IMR-90 (cell line): ENCODE data around the gene SLC19A1. TPM values are rescaled to one million over a fixed set of nuclear protein-coding genes. Genes with fewer than 3 reads are reported as not detected.

Experiments
- ATAC-seq: fragments of 200-7000 bp; cut with Tn5 transposase; 2 replicates; pipeline ENCODE4 v1.9.1; 2020; ENCODE audit warnings: low read depth, mild to moderate bottlenecking, moderate library complexity
- BruUV-seq: library from RNA; stranded (reverse); fragments of 400-500 nt; replicated peaks from 2 replicates; lab custom pipeline; 2021; lab: Mats Ljungman, UMichigan
- CTCF ChIA-PET: fragments of 300-600 bp; formaldehyde crosslinking; extraction: SDS; loops from one replicate; lab custom pipeline; 2021; ENCODE audit warnings: antibody characterized with exemption; lab: Yijun Ruan, JAX
- POLR2A ChIA-PET: fragments of 300-600 bp; sonication (Branson Sonifier 250); formaldehyde crosslinking; loops from one replicate; lab custom pipeline; 2022; ENCODE audit warnings: antibody characterized with exemption; ENCODE audit not compliant: unreplicated experiment; lab: Charles Lee
- DNase-seq: peaks from one replicate; pipeline ENCODE4 v3.0.0; 2013
- H2AFZ ChIP-seq: replicated peaks from 2 replicates; pipeline ENCODE3; 2013; ENCODE audit warnings: low read length, mild to moderate bottlenecking; ENCODE audit not compliant: poor library complexity
- H2AK5ac ChIP-seq: 2 replicates; pipeline ENCODE4 v1.6.1; 2013; ENCODE audit warnings: low read depth, low read length, inconsistent platforms
- H2AK9ac ChIP-seq: replicated peaks from 2 replicates; pipeline ENCODE3; 2013; ENCODE audit warnings: mild to moderate bottlenecking, low read depth, low read length, moderate library complexity; ENCODE audit not compliant: poor library complexity
- H2BK120ac ChIP-seq: 2 replicates; pipeline ENCODE4 v1.6.1; 2013; ENCODE audit warnings: low read depth, low read length, inconsistent platforms
- H2BK15ac ChIP-seq: 3 replicates; pipeline ENCODE4 v1.6.1; 2013; ENCODE audit warnings: low read depth, low read length, inconsistent platforms
- H2BK20ac ChIP-seq: 2 replicates; pipeline ENCODE4 v1.6.1; 2013; ENCODE audit warnings: low read depth, mild to moderate bottlenecking, inconsistent platforms, low read length, moderate library complexity
- H2BK5ac ChIP-seq: 2 replicates; pipeline ENCODE4 v1.6.1; 2013; ENCODE audit warnings: mild to moderate bottlenecking, low read depth, low read length, inconsistent platforms; ENCODE audit not compliant: poor library complexity, severe bottlenecking
- H3K14ac ChIP-seq: replicated peaks from 2 replicates; pipeline ENCODE4 v1.6.1; 2013; ENCODE audit warnings: low read depth, low read length, inconsistent platforms
- H3K18ac ChIP-seq: 2 replicates; pipeline ENCODE4 v1.6.1; 2013; ENCODE audit warnings: low read depth, low read length, control low read depth
- H3K23ac ChIP-seq: 2 replicates; pipeline ENCODE4 v1.6.1; 2013; ENCODE audit warnings: low read depth, low read length, inconsistent platforms
- H3K27ac ChIP-seq: 2 replicates; pipeline ENCODE4 v1.5.1; 2013; ENCODE audit warnings: mild to moderate bottlenecking, control low read depth, low read length; ENCODE audit not compliant: insufficient read depth
- H3K27me3 ChIP-seq: 2 replicates; pipeline ENCODE4 v1.6.1; 2013; ENCODE audit warnings: low read length; ENCODE audit not compliant: control insufficient read depth, insufficient read depth
- H3K36me3 ChIP-seq: 2 replicates; pipeline ENCODE4 v1.6.1; 2013; ENCODE audit warnings: low read length, mixed read lengths; ENCODE audit not compliant: control insufficient read depth, insufficient read depth
- H3K4ac ChIP-seq: 2 replicates; pipeline ENCODE4 v1.6.1; 2013; ENCODE audit warnings: low read depth, low read length, inconsistent platforms
- H3K4me1 ChIP-seq: 2 replicates; pipeline ENCODE4 v1.6.1; 2013; ENCODE audit warnings: low read length, mixed read lengths; ENCODE audit not compliant: control insufficient read depth, insufficient read depth
- H3K4me2 ChIP-seq: 2 replicates; pipeline ENCODE4 v1.6.1; 2013; ENCODE audit warnings: low read depth, mild to moderate bottlenecking, control low read depth, low read length, moderate library complexity
- H3K4me3 ChIP-seq: 2 replicates; pipeline ENCODE4 v1.5.1; 2013; ENCODE audit warnings: low read depth, mild to moderate bottlenecking, control low read depth, low read length, moderate library complexity; ENCODE audit not compliant: insufficient read depth
- H3K56ac ChIP-seq: 2 replicates; pipeline ENCODE4 v1.6.1; 2013; ENCODE audit warnings: low read length, inconsistent platforms; ENCODE audit not compliant: insufficient read depth; ENCODE audit errors: extremely low read depth
- H3K79me1 ChIP-seq, 2 experiments: 2 replicates each; pipeline ENCODE4 v1.6.1; 2013; ENCODE audit warnings: low read length in 2 of 2, inconsistent platforms in 1 of 2, low read depth in 1 of 2
- H3K9ac ChIP-seq: 2 replicates; pipeline ENCODE4 v1.6.1; 2013; ENCODE audit warnings: low read depth, low read length, control low read depth
- H3K9me1 ChIP-seq: 2 replicates; pipeline ENCODE4 v1.6.1; 2013; ENCODE audit warnings: low read length, inconsistent platforms; ENCODE audit not compliant: insufficient read depth
- H3K9me3 ChIP-seq: 2 replicates; pipeline ENCODE4 v1.6.1; 2013; ENCODE audit warnings: low read length; ENCODE audit not compliant: control insufficient read depth, insufficient read depth
- H4K20me1 ChIP-seq: 2 replicates; pipeline ENCODE4 v1.6.1; 2013; ENCODE audit warnings: low read length, inconsistent platforms; ENCODE audit not compliant: insufficient read depth
- H4K5ac ChIP-seq: 2 replicates; pipeline ENCODE4 v1.6.1; 2013; ENCODE audit warnings: mild to moderate bottlenecking, low read depth, low read length, control low read depth
- H4K8ac ChIP-seq, 2 experiments: 2 replicates each; pipeline ENCODE4 v1.6.1; 2013; ENCODE audit warnings: low read depth in 2 of 2, low read length in 2 of 2, control low read depth in 1 of 2, inconsistent platforms in 1 of 2
- H4K91ac ChIP-seq: 2 replicates; pipeline ENCODE4 v1.6.1; 2013; ENCODE audit warnings: low read depth, low read length, inconsistent platforms; ENCODE audit not compliant: insufficient read depth
- FOS ChIP-seq: fragments of 150-350 bp; IDR thresholded peaks from 2 replicates; pipeline ENCODE4 v1.6.1; 2016; ENCODE audit warnings: low read depth, low read length
- POLR2A ChIP-seq: IDR thresholded peaks from 2 replicates; pipeline ENCODE4 v1.6.1; 2012; ENCODE audit warnings: mild to moderate bottlenecking, low read depth, low read length
- SMC3 ChIP-seq: fragments of 150-350 bp; IDR thresholded peaks from 2 replicates; pipeline ENCODE4 v1.6.1; 2016; ENCODE audit warnings: low read depth, mild to moderate bottlenecking, antibody characterized with exemption, low read length, moderate library complexity
- WGBS, 2 experiments: methylation state at CpG; one replicate each; pipeline versions ENCODE4 v1.1.5 to v1.1.7; 2013; ENCODE audit warnings: missing lambda C conversion rate in 2 of 2; ENCODE audit not compliant: insufficient read length in 1 of 2; ENCODE audit errors: extremely low coverage in 2 of 2; 5-methylcytosine and 5-hydroxymethylcytosine counted together
- dilution Hi-C: fragments of 300-500 bp; cut with HindIII; formaldehyde crosslinking; loops from one replicate; pipeline ENCODE4 v1.14.3; 2018; ENCODE audit warnings: low sequenced_read_pairs; ENCODE audit not compliant: unreplicated experiment
- in situ Hi-C: fragments of 300-500 bp; cut with MboI; formaldehyde crosslinking; loops from 3 replicates; pipeline ENCODE4 v1.14.3; 2019; ENCODE audit warnings: low sequenced_read_pairs, inconsistent platforms, mixed read lengths
- intact Hi-C: fragments of 100-400 bp; cut with micrococcal nuclease; formaldehyde crosslinking; loops from 2 replicates; pipeline ENCODE4 v1.10.0; 2022
- polyA plus RNA-seq, 3 experiments: library from polyadenylated mRNA; depleted of rRNA; stranded (reverse); fragments of >200 nt; gene quantifications; 2 replicates each; pipeline ENCODE4 v1.2.3, GENCODE V29; 2012; ENCODE audit warnings: low replicate concordance in 1 of 3
- total RNA-seq: library from RNA; depleted of rRNA; stranded (reverse); fragments of >200 nt; gene quantifications from 2 replicates; pipeline ENCODE4 v1.2.3, GENCODE V29; 2012

The SLC19A1 gene
- total and polyA plus RNA-seq, 2 of the 4 experiments (the other 2 are of a cell fraction): 2.2 to 16.2 TPM

DNA sequence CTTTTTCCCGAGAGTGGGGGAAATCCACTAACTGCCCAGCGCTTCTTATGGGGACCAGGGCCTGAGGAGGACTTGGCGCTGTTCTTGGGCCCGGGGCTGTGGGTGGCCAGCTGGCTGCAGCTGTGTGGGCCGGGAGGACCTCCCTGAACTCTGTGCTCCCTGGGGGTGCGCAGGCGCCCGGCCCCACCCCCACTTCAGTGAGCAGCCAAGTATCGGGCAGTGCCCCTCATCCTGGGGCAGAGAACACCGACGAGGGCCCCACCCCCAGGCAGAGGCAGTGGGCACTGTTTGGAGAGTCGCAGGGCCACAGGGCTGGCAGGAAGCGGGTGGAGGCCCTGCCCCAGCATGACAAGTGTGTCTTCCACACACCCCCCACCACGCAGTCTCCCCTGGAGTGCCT lies 32.5 kb upstream of the SLC19A1 start:
- CTCF ChIA-PET: no interaction called here
- WGBS, 2 experiments: 72% methylated on average over 2 of the region's 14 CpGs; no CpG with 5 or more reads in 1 of the 2 experiments
- peaks cover 7% of the 10 kb centered on the region for H3K4me1 ChIP-seq

More for the DNA sequence above, 32.5 kb upstream of the SLC19A1 start:
- no peaks in the 10 kb centered on the region for H3K36me3 ChIP-seq
- H4K5ac ChIP-seq: no peak overlapping the region
- H4K8ac ChIP-seq: no peak overlapping the region
- H3K4ac ChIP-seq: no peak overlapping the region
- no peaks in the 10 kb centered on the region for H3K79me1 ChIP-seq
- H2BK15ac ChIP-seq: no peak overlapping the region
- H3K4me2 ChIP-seq: no peak overlapping the region
- intact Hi-C loops (no loop called here), in situ Hi-C loops (no loop called here), dilution Hi-C loops (no loop called here)
- no peak overlapping the region for H3K23ac ChIP-seq
- H3K4me3 ChIP-seq: no peak overlapping the region
- H2AK9ac ChIP-seq: no peak overlapping the region
- H3K27ac ChIP-seq: no peak overlapping the region
- H3K18ac ChIP-seq: no peak overlapping the region
- no peak overlapping the region for H3K14ac ChIP-seq
- H2AK5ac ChIP-seq: no peak overlapping the region
- ATAC-seq (no peak), DNase-seq (no peak)
- no peak overlapping the region for H2BK120ac ChIP-seq
- no peak overlapping the region for H3K56ac ChIP-seq
- peaks cover 51% of the 10 kb centered on the region for H3K27me3 ChIP-seq
- H2BK5ac ChIP-seq: no peak overlapping the region
- H2BK20ac ChIP-seq: no peak overlapping the region
- BruUV-seq: no TSS peak
- no peaks in the 10 kb centered on the region for H3K9me1 ChIP-seq
- no peak overlapping the region for H4K91ac ChIP-seq
- H2AFZ ChIP-seq: no peak overlapping the region
- H3K9me3 ChIP-seq: no peaks in the 10 kb centered on the region
- no peaks in the 10 kb centered on the region; the same call in 1 of the 2 replicates for H4K20me1 ChIP-seq
- POLR2A ChIA-PET: no interaction called here
- TF ChIP-seq FOS: no peak
- no peak for TF ChIP-seq SMC3
- TF ChIP-seq POLR2A: no peak
- H3K9ac ChIP-seq: no peak overlapping the region
